IMR-90 (cell line): ENCODE data around the gene ZNF750.

ENCODE experiments used
- CEBPB ChIP-seq: IDR thresholded peaks from 2 replicates; pipeline ENCODE4 v1.6.1; 2012; ENCODE audit warnings: low read depth, low read length, improper control_type of control experiment
- RCOR1 ChIP-seq: IDR thresholded peaks from 2 replicates; pipeline ENCODE4 v1.6.1; 2012; ENCODE audit warnings: mild to moderate bottlenecking, low read length, improper control_type of control experiment; ENCODE audit not compliant: insufficient replicate concordance
- TF ChIP-seq, protein P1 (sequence below): conservative IDR thresholded peaks from 2 replicates; pipeline ENCODE4 v1.5.1; 2012; ENCODE audit warnings: mild to moderate bottlenecking, low read depth, low read length, improper control_type of control experiment

DNA sequence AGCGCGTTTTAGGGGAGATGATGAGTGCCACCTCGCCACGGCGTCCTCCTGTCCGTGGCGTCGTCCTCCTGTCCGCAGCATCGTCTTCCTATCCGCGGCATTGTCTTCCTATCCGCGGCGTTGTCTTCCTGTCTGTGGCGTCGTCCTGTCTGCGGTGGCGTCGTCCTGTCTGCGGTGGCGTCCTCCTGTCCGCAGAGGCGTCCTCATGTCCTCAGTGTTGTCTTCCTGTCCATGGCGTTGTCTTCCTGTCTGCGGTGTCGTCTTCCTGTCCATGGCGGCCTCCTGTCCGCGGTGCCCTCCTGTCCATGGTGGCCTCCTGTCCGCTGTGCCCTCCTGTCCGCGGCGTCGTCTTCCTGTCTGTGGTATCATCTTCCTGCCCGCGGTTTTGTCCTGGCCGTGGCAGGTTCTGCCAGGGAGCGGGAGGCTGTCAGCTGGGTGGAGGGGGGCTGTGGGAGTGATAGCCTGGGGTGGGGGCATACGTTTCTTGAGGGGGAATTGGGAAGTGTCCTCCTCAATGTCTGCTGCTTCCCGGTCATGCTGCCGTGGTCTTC lies 57.1 kb downstream of the ZNF750 start:
- TF ChIP-seq, protein P1, sequence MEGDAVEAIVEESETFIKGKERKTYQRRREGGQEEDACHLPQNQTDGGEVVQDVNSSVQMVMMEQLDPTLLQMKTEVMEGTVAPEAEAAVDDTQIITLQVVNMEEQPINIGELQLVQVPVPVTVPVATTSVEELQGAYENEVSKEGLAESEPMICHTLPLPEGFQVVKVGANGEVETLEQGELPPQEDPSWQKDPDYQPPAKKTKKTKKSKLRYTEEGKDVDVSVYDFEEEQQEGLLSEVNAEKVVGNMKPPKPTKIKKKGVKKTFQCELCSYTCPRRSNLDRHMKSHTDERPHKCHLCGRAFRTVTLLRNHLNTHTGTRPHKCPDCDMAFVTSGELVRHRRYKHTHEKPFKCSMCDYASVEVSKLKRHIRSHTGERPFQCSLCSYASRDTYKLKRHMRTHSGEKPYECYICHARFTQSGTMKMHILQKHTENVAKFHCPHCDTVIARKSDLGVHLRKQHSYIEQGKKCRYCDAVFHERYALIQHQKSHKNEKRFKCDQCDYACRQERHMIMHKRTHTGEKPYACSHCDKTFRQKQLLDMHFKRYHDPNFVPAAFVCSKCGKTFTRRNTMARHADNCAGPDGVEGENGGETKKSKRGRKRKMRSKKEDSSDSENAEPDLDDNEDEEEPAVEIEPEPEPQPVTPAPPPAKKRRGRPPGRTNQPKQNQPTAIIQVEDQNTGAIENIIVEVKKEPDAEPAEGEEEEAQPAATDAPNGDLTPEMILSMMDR: no peak
- TF ChIP-seq CEBPB (no peak), RCOR1 (no peak)
